Keratinocyte (primary cell): ENCODE results near the gene STK32C. TPM values are rescaled to one million over a fixed set of nuclear protein-coding genes. Genes with fewer than 3 reads are reported as not detected.
"Not testable (repeated sequence)": the region's sequence is repeated elsewhere in the genome, so short reads cannot be mapped to it uniquely, and the experiment has no call there.

Experiments used
- DNase-seq: peaks from one replicate; pipeline ENCODE4 v3.0.0-alpha.2; 2011; ENCODE audit warnings: low read depth, missing footprints, low spot score
- FAIRE-seq: peaks from 2 replicates; lab custom pipeline; 2011; peaks lifted over from hg19 to GRCh38; lab: Jason Lieb, UNC
- H2AFZ ChIP-seq: 2 replicates; pipeline ENCODE4 v1.6.0; 2012; ENCODE audit warnings: low read length, control low read depth, inconsistent platforms; ENCODE audit not compliant: control insufficient read depth
- H3K27ac ChIP-seq: 2 replicates; pipeline ENCODE4 v1.5.1; 2011; ENCODE audit warnings: low read length; ENCODE audit not compliant: control insufficient read depth, insufficient read depth
- H3K27me3 ChIP-seq: 3 replicates; pipeline ENCODE4 v1.6.0; 2011; ENCODE audit warnings: low read length; ENCODE audit not compliant: control insufficient read depth, insufficient read depth; ENCODE audit errors: extremely low read depth
- H3K36me3 ChIP-seq, 2 experiments: 2 replicates in 1 of 2; 3 replicates in 1 of 2; pipeline ENCODE4 v1.5.1; 2011; ENCODE audit warnings: low read length in 2 of 2, mild to moderate bottlenecking in 1 of 2; ENCODE audit not compliant: control insufficient read depth in 2 of 2, insufficient read depth in 2 of 2; ENCODE audit errors: extremely low read depth in 1 of 2
- H3K4me1 ChIP-seq: 3 replicates; pipeline ENCODE4 v1.5.1; 2011; ENCODE audit warnings: low read length; ENCODE audit not compliant: control insufficient read depth, insufficient read depth; ENCODE audit errors: extremely low read depth
- H3K4me2 ChIP-seq: 3 replicates; pipeline ENCODE4 v1.6.0; 2011; ENCODE audit warnings: low read depth, low read length; ENCODE audit not compliant: control insufficient read depth, insufficient read depth; ENCODE audit errors: extremely low read depth
- H3K4me3 ChIP-seq, 3 experiments: fragments of 200-600 bp in 1 of 3; sonication (generic) in 1 of 3; 2 replicates in 2 of 3; 3 replicates in 1 of 3; pipeline ENCODE4 v1.5.1; 2011 to 2016; ENCODE audit warnings: low read length in 3 of 3, mild to moderate bottlenecking in 3 of 3, control low read depth in 2 of 3, inconsistent platforms in 1 of 3, low read depth in 1 of 3, mixed read lengths in 1 of 3, mixed run types in 1 of 3, moderate library complexity in 1 of 3; ENCODE audit not compliant: control insufficient read depth in 2 of 3, insufficient read depth in 2 of 3; ENCODE audit errors: extremely low read depth in 1 of 3
- H3K79me2 ChIP-seq: 2 replicates; pipeline ENCODE4 v1.6.0; 2012; ENCODE audit warnings: low read length; ENCODE audit not compliant: control insufficient read depth, insufficient read depth
- H3K9ac ChIP-seq: 3 replicates; pipeline ENCODE4 v1.6.0; 2011; ENCODE audit warnings: low read length; ENCODE audit not compliant: control insufficient read depth, insufficient read depth; ENCODE audit errors: extremely low read depth
- H3K9me1 ChIP-seq: 3 replicates; pipeline ENCODE4 v1.6.0; 2011; ENCODE audit warnings: low read length; ENCODE audit not compliant: control insufficient read depth, insufficient read depth; ENCODE audit errors: extremely low read depth
- H3K9me3 ChIP-seq: 2 replicates; pipeline ENCODE4 v1.5.1; 2012; ENCODE audit warnings: low read depth, low read length; ENCODE audit not compliant: control insufficient read depth
- H4K20me1 ChIP-seq: 3 replicates; pipeline ENCODE4 v1.6.0; 2011; ENCODE audit warnings: low read length; ENCODE audit not compliant: control insufficient read depth, insufficient read depth; ENCODE audit errors: extremely low read depth
- CTCF ChIP-seq, 3 experiments: IDR thresholded peaks in 1 of 3; conservative IDR thresholded peaks in 1 of 3; optimal IDR thresholded peaks in 1 of 3; 2 replicates in 2 of 3; 3 replicates in 1 of 3; pipeline versions ENCODE3 to v1.5.1; 2011; ENCODE audit warnings: low read length in 3 of 3, mild to moderate bottlenecking in 3 of 3, moderate library complexity in 2 of 3, control low read depth in 1 of 3, inconsistent platforms in 1 of 3; ENCODE audit not compliant: insufficient read depth in 2 of 3; ENCODE audit errors: extremely low read depth in 1 of 3
- EZH2 ChIP-seq: IDR thresholded peaks from one replicate; pipeline ENCODE4 v1.6.1; 2012; ENCODE audit warnings: inconsistent platforms, mild to moderate bottlenecking, low read length, moderate library complexity
- dilution Hi-C: fragments of 300-500 bp; cut with MboI; formaldehyde crosslinking; loops from one replicate; pipeline ENCODE4 v1.7.0; 2020; ENCODE audit warnings: low sequenced_read_pairs; ENCODE audit not compliant: extremely low pct_ligation_motif_present
- polyA plus RNA-seq, 5 experiments: library from polyadenylated mRNA; depleted of rRNA in 3 of 5; stranded (reverse) in 3 of 5; stranded (forward) in 1 of 5; unstranded in 1 of 5; fragments of >200 nt; gene quantifications; 1 replicate in 1 of 5; 2 replicates in 3 of 5; 3 replicates in 1 of 5; pipeline versions ENCODE4 v1.2.1 to v1.2.3, GENCODE V29; 2011 to 2012; ENCODE audit warnings: missing spikeins in 2 of 5, low read depth in 1 of 5, low replicate concordance in 1 of 5

The STK32C gene
- polyA plus RNA-seq, 1 donor (not counting 4 experiments of a cell fraction or from before 2014, with no cell fraction given): 4.1 TPM

DNA sequence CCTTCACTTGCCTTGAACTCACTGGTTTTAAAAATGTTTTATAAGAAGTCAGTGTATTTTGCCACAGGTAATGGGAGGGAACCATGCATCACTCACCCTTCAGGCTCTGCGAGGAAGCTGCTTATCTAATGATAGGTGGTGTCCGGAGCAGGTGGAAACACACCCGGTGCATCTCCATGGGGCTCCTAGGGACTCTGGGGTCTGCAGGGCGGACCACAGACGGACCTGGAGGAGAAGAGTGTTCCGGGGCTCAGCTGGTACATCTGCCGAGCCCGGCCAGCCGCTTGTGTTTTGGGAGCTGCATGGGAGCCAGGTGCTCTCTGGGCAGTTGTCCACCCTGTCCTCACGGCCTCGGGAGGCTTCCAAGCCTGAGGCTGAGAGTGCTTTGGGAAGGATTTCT, 31.5 kb upstream of the STK32C start:
- Histone ChIP-seq H3K27ac (no peak overlapping the region), H4K20me1 (no peaks in the 10 kb centered on the region), H3K4me1 (no peaks in the 10 kb centered on the region), H3K9me1 (no peaks in the 10 kb centered on the region), H3K79me2 (no peaks in the 10 kb centered on the region), H3K4me3 (no peak overlapping the region), H3K27me3 (no peaks in the 10 kb centered on the region), H2AFZ (no peak overlapping the region), H3K9me3 (no peaks in the 10 kb centered on the region), H3K4me2 (no peak overlapping the region), H3K9ac (no peak overlapping the region), H3K36me3 (no peaks in the 10 kb centered on the region)
- dilution Hi-C loops: no loop called here
- FAIRE-seq (no peak), DNase-seq (no peak)
- TF ChIP-seq EZH2 (no peak), CTCF (optimal IDR thresholded peaks at IDR 0.05 in 1 of 3, IDR thresholded peaks at IDR 0.05 in 1 of 3, conservative IDR thresholded peaks at IDR 0.05 in 1 of 3; ENCODE audit: extremely low read depth in 1 of 3, insufficient read depth in 2 of 3, low read length in 3 of 3) (no peak)

DNA sequence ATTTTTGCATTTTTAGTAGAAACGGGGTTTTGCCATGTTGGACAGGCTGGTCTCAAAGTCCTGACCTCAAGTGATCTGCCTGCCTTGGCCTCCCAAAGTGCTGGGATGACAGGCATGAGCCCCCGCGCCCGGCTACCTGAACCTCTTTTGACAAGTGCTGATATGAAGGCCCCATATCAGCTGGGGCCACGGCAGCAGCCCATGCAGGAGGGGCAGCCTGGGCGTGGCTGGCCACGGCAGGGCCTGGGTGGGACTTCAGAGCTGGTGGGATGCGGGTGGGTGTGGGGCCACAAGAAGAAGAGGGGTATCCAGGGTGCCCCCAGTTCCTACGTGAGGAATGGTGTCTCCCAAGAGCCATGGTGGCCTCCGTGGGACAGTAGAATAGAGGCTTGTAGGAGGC, 31.1 kb upstream of the STK32C start:
- Histone ChIP-seq H3K36me3 (no peaks in the 10 kb centered on the region), H3K9ac (no peak overlapping the region), H3K4me1 (no peaks in the 10 kb centered on the region), H3K79me2 (no peaks in the 10 kb centered on the region), H3K9me1 (no peaks in the 10 kb centered on the region), H3K4me2 (no peak overlapping the region), H4K20me1 (no peaks in the 10 kb centered on the region), H2AFZ (no peak overlapping the region), H3K27ac (no peak overlapping the region), H3K27me3 (no peaks in the 10 kb centered on the region), H3K4me3 (no peak overlapping the region), H3K9me3 (no peaks in the 10 kb centered on the region)
- no peak for DNase-seq
- no peak for FAIRE-seq
- dilution Hi-C loops: no loop called here
- TF ChIP-seq EZH2: no peak
- TF ChIP-seq CTCF (optimal IDR thresholded peaks at IDR 0.05 in 1 of 3, IDR thresholded peaks at IDR 0.05 in 1 of 3, conservative IDR thresholded peaks at IDR 0.05 in 1 of 3; ENCODE audit: extremely low read depth in 1 of 3, insufficient read depth in 2 of 3, low read length in 3 of 3): no peak

DNA sequence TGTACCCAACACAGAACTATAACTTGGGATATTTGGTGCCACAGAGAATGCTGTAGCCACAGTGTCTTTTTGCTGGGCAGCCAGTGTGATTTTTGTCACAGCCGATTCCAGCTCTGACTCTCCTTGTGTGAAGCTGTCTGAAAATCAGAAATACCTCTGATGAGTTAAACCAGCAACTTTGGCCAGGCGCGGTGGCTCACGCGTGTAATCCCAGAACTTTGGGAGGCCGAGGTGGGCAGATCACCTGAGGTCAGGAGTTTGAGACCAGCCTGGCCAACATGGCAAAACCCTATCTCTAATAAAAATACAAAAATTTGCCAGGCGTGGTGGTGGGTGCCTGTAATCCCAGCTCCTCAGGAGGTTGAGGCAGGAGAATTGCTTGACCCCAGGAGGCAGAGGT, 30.1 kb upstream of the STK32C start:
- H3K4me1 ChIP-seq, H3K27ac ChIP-seq, H3K36me3 ChIP-seq, H3K27me3 ChIP-seq, FAIRE-seq, H3K79me2 ChIP-seq, dilution Hi-C loops, H3K4me3 ChIP-seq, H3K9me3 ChIP-seq, H3K4me2 ChIP-seq, DNase-seq, H2AFZ ChIP-seq, H3K9me1 ChIP-seq, H4K20me1 ChIP-seq, H3K9ac ChIP-seq: not testable (repeated sequence)
